ENCODE results near the gene HJURP. TPM values are rescaled to one million over a fixed set of nuclear protein-coding genes. Genes with fewer than 3 reads are reported as not detected.

HJURP gene
- polyA plus RNA-seq, 1 of the 3 experiments (the other 2 are of a cell fraction): 13.2 TPM

GRCh38 chr2:233791883-233792329, 62.4 kb downstream of the HJURP start:
- H4K20me1 ChIP-seq (ENCODE audit: insufficient read depth): no peaks in the 10 kb centered on the region
- H3K4me2 ChIP-seq: no peak overlapping the region
- no peaks in the 10 kb centered on the region for H3F3A ChIP-seq (replicated peaks; ENCODE audit: insufficient read depth)
- no peaks in the 10 kb centered on the region for H3K36me3 ChIP-seq (replicated peaks in 1 of 2; ENCODE audit: control insufficient read depth in 1 of 2, insufficient read depth in 2 of 2, low read length in 1 of 2)
- no peak for TF ChIP-seq MEF2A (IDR thresholded peaks at IDR 0.05; ENCODE audit: borderline replicate concordance, low read depth)
- TF ChIP-seq PBX3 (IDR thresholded peaks at IDR 0.05): no peak
- no peak for TF ChIP-seq JUND (IDR thresholded peaks at IDR 0.05)
- TF ChIP-seq EZH2phosphoT487 (IDR thresholded peaks at IDR 0.05; ENCODE audit: borderline replicate concordance, low read depth): no peak
- TF ChIP-seq USF2 (IDR thresholded peaks at IDR 0.05; ENCODE audit: borderline replicate concordance, low read depth, low read length): no peak
- TF ChIP-seq GATA2 (CRISPR knock-in tag; IDR thresholded peaks at IDR 0.05): no peak
- no peak for TF ChIP-seq YY1 (IDR thresholded peaks at IDR 0.05; ENCODE audit: low read depth)
- no peak for TF ChIP-seq MXI1 (IDR thresholded peaks at IDR 0.05; ENCODE audit: low read depth, low read length)
- TF ChIP-seq RFX5 (IDR thresholded peaks at IDR 0.05; ENCODE audit: low read length): no peak
- TF ChIP-seq NRF1 (IDR thresholded peaks at IDR 0.05; ENCODE audit: low read depth, low read length): no peak
- TF ChIP-seq RXRA (IDR thresholded peaks at IDR 0.05; ENCODE audit: borderline replicate concordance, low read depth): no peak
- TF ChIP-seq RCOR1 (IDR thresholded peaks at IDR 0.05; ENCODE audit: low read length): no peak
- H3K9me2 ChIP-seq: no peaks in the 10 kb centered on the region
- H3K4me1 ChIP-seq (ENCODE audit: control insufficient read depth in 1 of 2, insufficient read depth in 2 of 2, low read depth in 1 of 2, low read length in 1 of 2): no peaks in the 10 kb centered on the region
- H3K4me3 ChIP-seq (ENCODE audit: low read depth in 2 of 2, low read length in 1 of 2): no peak overlapping the region
- no peak for DNase-seq
- ChIA-PET CTCF (no interaction called here), POLR2A (no interaction called here)
- H3K9me3 ChIP-seq: no peaks in the 10 kb centered on the region
- H2AFZ ChIP-seq (ENCODE audit: low read depth): no peak overlapping the region
- H3K27ac ChIP-seq (ENCODE audit: low read depth in 2 of 2, low read length in 1 of 2): no peak overlapping the region
- 66% methylated on average over 9 of the region's 9 CpGs for WGBS (ENCODE audit: low lambda C conversion rate)
- no peaks in the 10 kb centered on the region for H3K27me3 ChIP-seq (ENCODE audit: insufficient read depth)
- H3K9ac ChIP-seq: no peak overlapping the region
- H3K79me2 ChIP-seq (ENCODE audit: insufficient read depth): no peaks in the 10 kb centered on the region

- Histone ChIP-seq H3K27ac (ENCODE audit: low read depth in 2 of 2, low read length in 1 of 2) (no peak overlapping the region), H3K4me1 (ENCODE audit: control insufficient read depth in 1 of 2, insufficient read depth in 2 of 2, low read depth in 1 of 2, low read length in 1 of 2) (no peaks in the 10 kb centered on the region), H4K20me1 (ENCODE audit: insufficient read depth) (no peaks in the 10 kb centered on the region), H3K9me3 (no peaks in the 10 kb centered on the region), H3K79me2 (ENCODE audit: insufficient read depth) (no peaks in the 10 kb centered on the region), H3K27me3 (ENCODE audit: insufficient read depth) (no peaks in the 10 kb centered on the region), H3K4me3 (ENCODE audit: low read depth in 2 of 2, low read length in 1 of 2) (no peak overlapping the region), H3K9ac (no peak overlapping the region), H3K4me2 (no peak overlapping the region), H3K9me2 (no peaks in the 10 kb centered on the region), H3K36me3 (replicated peaks in 1 of 2; ENCODE audit: control insufficient read depth in 1 of 2, insufficient read depth in 2 of 2, low read length in 1 of 2) (no peaks in the 10 kb centered on the region), H2AFZ (ENCODE audit: low read depth) (no peak overlapping the region), H3F3A (replicated peaks; ENCODE audit: insufficient read depth) (no peaks in the 10 kb centered on the region)
- ChIA-PET POLR2A (no interaction called here), CTCF (no interaction called here)
- 70% methylated on average over 18 of the region's 18 CpGs for WGBS (ENCODE audit: low lambda C conversion rate)
- DNase-seq: no peak
- TF ChIP-seq SMC3 (IDR thresholded peaks at IDR 0.05; ENCODE audit: low read depth, low read length) (no peak), FOXM1 (IDR thresholded peaks at IDR 0.05; ENCODE audit: low read depth) (no peak), USF2 (IDR thresholded peaks at IDR 0.05; ENCODE audit: borderline replicate concordance, low read depth, low read length) (no peak), GATA2 (CRISPR knock-in tag; IDR thresholded peaks at IDR 0.05) (no peak), IRF3 (IDR thresholded peaks at IDR 0.05; ENCODE audit: low read depth, low read length) (no peak), REST (IDR thresholded peaks at IDR 0.05; ENCODE audit: low read depth, low read length) (no peak), RCOR1 (IDR thresholded peaks at IDR 0.05; ENCODE audit: low read length) (no peak), POLR2AphosphoS5 (IDR thresholded peaks at IDR 0.05; ENCODE audit: low read depth, low read length) (no peak), TEAD4 (IDR thresholded peaks at IDR 0.05; ENCODE audit: borderline replicate concordance, insufficient read depth) (no peak), MAX (IDR thresholded peaks at IDR 0.05; ENCODE audit: low read depth) (no peak), ELF1 (IDR thresholded peaks at IDR 0.05) (no peak)
Measured at GRCh38 chr2:233791151-233791882, 63.0 kb downstream of the HJURP start.

Measured in SK-N-SH (cell line).